Small intestine (tissue), 7 donors: ENCODE results near the gene DPPA4. TPM values are rescaled to one million over a fixed set of nuclear protein-coding genes. Genes with fewer than 3 reads are reported as not detected.

Experiments
- DNase-seq, 2 donors: peaks; one replicate each; pipeline versions ENCODE4 v3.0.0 to v3.0.0-alpha.2; 2013
- FAIRE-seq: peaks from 2 replicates; lab custom pipeline; 2012; peaks lifted over from hg19 to GRCh38; lab: Jason Lieb, UNC
- H3K27ac ChIP-seq, 3 donors: one replicate each; pipeline ENCODE4 v1.5.1; 2013; ENCODE audit warnings: low read length in 2 of 3, mild to moderate bottlenecking in 2 of 3, control low read depth in 1 of 3, inconsistent platforms in 1 of 3, low read depth in 1 of 3, moderate library complexity in 1 of 3
- H3K27me3 ChIP-seq, 3 donors: one replicate each; pipeline ENCODE4 v1.6.1; 2013; ENCODE audit warnings: low read length in 3 of 3, inconsistent platforms in 1 of 3; ENCODE audit not compliant: control insufficient read depth in 3 of 3, insufficient read depth in 3 of 3
- H3K36me3 ChIP-seq, 3 donors: one replicate each; pipeline ENCODE4 v1.6.1; 2013; ENCODE audit warnings: low read length in 3 of 3, inconsistent platforms in 1 of 3, low read depth in 1 of 3, mild to moderate bottlenecking in 1 of 3, moderate library complexity in 1 of 3; ENCODE audit not compliant: control insufficient read depth in 3 of 3, insufficient read depth in 2 of 3
- H3K4me1 ChIP-seq, 3 donors: one replicate each; pipeline ENCODE4 v1.6.1; 2013; ENCODE audit warnings: low read length in 2 of 3, inconsistent platforms in 1 of 3, low read depth in 1 of 3, mild to moderate bottlenecking in 1 of 3, moderate library complexity in 1 of 3; ENCODE audit not compliant: control insufficient read depth in 3 of 3, insufficient read depth in 2 of 3
- H3K4me3 ChIP-seq, 3 donors: one replicate each; pipeline ENCODE4 v1.5.1; 2013; ENCODE audit warnings: low read length in 3 of 3, control low read depth in 1 of 3, inconsistent platforms in 1 of 3, low read depth in 1 of 3, mild to moderate bottlenecking in 1 of 3, moderate library complexity in 1 of 3
- H3K9me3 ChIP-seq, 2 donors: one replicate each; pipeline ENCODE4 v1.6.1; 2013; ENCODE audit warnings: low read depth in 1 of 2, low read length in 1 of 2; ENCODE audit not compliant: control insufficient read depth in 2 of 2, insufficient read depth in 1 of 2
- WGBS, 3 donors: extraction: QIAGEN DNeasy Blood & Tissue Kit; methylation state at CpG; one replicate each; pipeline ENCODE4 v1.1.7; 2013; 5-methylcytosine and 5-hydroxymethylcytosine counted together
- polyA plus RNA-seq, 4 donors: library from polyadenylated mRNA; stranded (reverse) in 3 of 4; unstranded in 1 of 4; fragments of 200-250 nt in 3 of 4; fragments of 120-200 nt in 1 of 4; gene quantifications; one replicate each; pipeline versions ENCODE4 v1.2.1 to v1.2.3, GENCODE V29; 2013
- donor health status: healthy with polysubstance abuse.
- donor health status: control.
- donor health status: control.
- donor health status: Bipolar disorder and iron deficiency.
- donor health status: healthy.

DPPA4 gene
- polyA plus RNA-seq, 4 donors = 0.04 to 1.1 TPM; not detected in 2

DNA sequence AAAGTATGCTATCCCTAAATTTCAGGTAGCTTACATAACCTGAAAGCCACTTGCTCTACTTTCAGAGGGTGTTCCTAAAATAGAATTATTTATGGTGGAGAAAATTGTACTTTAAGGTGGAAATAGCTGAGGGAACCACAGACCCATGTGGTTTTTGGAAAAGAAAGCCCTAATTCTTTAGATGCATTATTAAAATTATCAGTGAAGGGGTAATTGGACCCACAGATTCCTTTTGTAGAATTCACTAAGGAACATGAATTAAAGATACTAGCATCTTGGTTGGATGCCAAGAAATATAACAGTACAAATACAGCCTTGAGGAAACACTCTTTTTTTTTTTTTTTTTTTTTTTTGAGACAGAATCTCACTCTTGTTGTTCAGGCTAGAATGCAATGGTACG, 58.8 kb downstream of the DPPA4 start:
- no peaks in the 10 kb centered on the region for H3K36me3 ChIP-seq
- 78 to 100% (median 89%) methylated on average over 1 of the region's 1 CpG for WGBS, 3 donors
- H3K9me3 ChIP-seq = no peaks in the 10 kb centered on the region
- H3K27ac ChIP-seq = no peak overlapping the region
- DNase-seq (no peak), FAIRE-seq (no peak)
- no peak overlapping the region for H3K4me3 ChIP-seq
- no peaks in the 10 kb centered on the region for H3K4me1 ChIP-seq
- no peaks in the 10 kb centered on the region for H3K27me3 ChIP-seq

DNA sequence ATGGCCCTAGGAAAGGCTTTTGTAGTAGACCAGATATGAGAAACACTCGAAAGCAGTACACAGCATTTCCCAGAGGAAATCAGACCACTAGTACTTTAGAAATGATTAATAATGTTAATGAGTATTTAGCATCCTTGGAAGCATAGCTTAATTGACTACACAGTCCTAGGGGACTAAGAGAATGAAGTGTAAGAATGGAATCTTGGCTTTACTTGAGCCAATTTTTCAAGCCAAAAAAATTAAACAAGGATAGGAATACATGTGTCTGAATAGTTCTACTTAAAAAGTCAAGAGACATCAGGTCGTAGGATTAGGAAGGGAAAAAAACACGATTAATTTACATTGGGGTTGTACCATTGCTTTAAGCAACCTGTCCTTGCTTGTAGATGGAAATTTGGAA, 59.2 kb downstream of the DPPA4 start:
- Histone ChIP-seq H3K4me3 (no peak overlapping the region), H3K9me3 (no peaks in the 10 kb centered on the region), H3K27ac (no peak overlapping the region), H3K36me3 (no peaks in the 10 kb centered on the region), H3K27me3 (no peaks in the 10 kb centered on the region), H3K4me1 (no peaks in the 10 kb centered on the region)
- no peak for FAIRE-seq
- DNase-seq = no peak
- WGBS, 3 donors = 54 to 78% (median 56%) methylated on average over 3 of the region's 3 CpGs

Other genes with a start within 250 kb of the DPPA4 start
- not detected for gene MORC1, start 219.4 kb downstream of the DPPA4 start, polyA plus RNA-seq
- gene C3orf85, start 200.8 kb downstream of the DPPA4 start, polyA plus RNA-seq = 100 to 1,000 TPM in 2 of 4 donors, 10 to 100 TPM in 2; 10.3 to 131 (median 107) TPM
- gene DPPA2, start 21.0 kb downstream of the DPPA4 start, polyA plus RNA-seq = under 1 TPM in 1 of 4 donors, not detected in 3; 0.03 TPM